GM18867 (cell line): ENCODE measurements around the gene CYP2W1.
"Not testable (repeated sequence)": the region's sequence is repeated elsewhere in the genome, so short reads cannot be mapped to it uniquely, and the experiment has no call there.

ENCODE experiments used
- ATAC-seq: cut with Tn5 transposase; IDR thresholded peaks from one replicate; pipeline ENCODE4 v1.9.1; 2021; ENCODE audit warnings: mild to moderate bottlenecking, moderate library complexity; ENCODE audit not compliant: unreplicated experiment

CYP2W1 gene

DNA sequence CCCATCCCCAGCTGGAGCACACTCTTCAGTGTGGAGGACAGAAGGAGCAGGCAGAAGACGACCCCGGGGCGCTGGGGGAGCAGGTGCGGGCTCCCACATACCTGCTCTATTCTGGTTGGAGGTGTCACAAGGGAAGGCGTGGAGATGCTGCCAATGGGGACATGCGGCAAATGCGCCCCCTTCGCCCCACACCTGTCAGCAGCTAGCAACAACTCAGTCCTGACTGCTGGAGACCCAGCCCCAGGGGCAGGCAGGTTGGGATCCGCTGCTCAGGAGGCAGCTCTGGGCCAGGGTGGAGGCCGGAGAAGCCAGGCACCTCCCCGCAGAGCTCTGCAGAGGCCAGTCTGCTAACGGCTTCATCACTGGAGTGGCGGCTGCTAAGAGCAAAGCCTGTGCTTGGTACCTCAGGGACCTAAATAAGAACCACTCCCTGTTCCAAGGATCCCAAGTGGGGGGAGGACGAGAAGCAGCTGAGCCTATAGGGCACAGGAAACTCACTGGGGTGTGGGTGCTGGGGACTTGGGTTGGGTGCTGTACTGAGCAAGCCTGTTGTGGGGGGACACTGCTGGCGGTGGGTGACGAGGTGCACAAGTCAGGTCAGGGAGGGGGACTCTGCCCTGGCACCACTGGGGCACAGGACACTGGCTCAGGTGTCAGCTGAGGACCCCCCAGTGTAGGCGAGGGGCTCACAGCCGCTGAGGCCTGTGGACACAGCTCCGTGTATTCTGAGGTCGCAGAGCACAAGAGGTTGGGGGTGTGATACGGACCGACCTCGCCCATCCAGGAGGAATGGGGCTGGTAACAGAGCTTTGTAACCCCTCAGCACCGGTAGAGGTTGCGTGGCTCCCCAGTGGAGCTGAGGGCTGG is 42.1 kb downstream of the CYP2W1 start:
- ATAC-seq, result no peak

DNA sequence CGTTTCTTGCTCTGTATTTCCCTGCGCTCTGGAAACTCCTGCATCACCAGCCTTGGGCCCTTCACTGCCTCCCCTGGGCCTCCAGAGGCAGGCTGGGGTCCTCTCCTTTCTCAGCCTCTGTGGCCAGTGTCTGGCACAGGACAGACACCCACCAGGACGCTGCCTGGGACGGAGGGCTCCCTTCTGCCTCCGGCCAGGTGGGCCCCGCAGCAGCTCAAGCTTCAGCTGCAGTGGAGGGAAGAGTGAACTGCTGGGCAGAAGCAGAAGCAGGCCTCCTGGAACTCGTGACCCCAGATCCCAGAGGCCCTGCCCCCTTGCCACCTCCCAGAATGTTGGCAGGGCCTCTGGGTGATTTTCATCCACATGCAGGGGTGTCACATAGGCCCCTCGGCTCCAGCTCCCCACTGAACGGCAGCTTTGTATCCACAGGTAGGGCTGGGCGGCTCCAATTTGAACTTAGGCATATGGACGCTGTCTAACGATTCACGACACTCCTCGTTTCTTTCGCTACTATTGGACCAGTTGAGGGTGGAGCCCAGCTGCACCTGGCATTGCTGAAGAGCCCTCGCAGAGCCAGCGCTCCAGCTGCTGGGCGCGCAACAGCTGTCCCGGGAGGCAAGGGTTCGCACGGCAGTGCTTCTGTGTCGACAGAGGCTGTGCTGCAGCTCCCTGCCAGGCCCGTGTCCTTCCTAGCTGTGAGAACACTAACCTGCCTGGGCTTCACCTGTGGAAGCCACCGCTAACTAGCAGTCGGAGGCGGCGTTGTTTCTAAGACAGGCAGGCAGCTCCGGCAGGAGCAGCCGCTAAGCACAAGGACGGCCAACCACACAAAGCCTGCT is 43.0 kb downstream of the CYP2W1 start:
- no peak for ATAC-seq

DNA sequence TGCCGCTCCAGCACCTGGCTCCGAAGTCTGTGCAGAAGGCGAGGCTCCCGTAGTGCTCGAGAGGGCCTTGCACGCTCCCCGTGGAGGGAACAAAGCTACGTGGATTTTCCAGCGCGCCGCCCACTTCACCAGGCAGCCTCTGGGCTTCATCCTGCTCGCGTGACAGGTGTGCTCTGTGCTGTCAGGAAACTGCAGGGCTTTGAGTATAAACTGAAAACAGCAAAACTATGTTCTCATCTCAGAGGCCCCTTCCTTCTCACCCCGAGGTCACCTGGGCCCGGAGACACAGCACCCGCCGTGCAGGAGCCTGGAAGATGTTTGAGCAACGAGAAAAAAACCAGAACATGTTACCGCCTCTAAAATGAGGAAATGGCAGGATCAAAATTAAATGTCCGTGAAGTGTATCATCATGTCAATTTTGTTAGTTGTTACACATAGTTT is 43.8 kb downstream of the CYP2W1 start:
- no peak for ATAC-seq

DNA sequence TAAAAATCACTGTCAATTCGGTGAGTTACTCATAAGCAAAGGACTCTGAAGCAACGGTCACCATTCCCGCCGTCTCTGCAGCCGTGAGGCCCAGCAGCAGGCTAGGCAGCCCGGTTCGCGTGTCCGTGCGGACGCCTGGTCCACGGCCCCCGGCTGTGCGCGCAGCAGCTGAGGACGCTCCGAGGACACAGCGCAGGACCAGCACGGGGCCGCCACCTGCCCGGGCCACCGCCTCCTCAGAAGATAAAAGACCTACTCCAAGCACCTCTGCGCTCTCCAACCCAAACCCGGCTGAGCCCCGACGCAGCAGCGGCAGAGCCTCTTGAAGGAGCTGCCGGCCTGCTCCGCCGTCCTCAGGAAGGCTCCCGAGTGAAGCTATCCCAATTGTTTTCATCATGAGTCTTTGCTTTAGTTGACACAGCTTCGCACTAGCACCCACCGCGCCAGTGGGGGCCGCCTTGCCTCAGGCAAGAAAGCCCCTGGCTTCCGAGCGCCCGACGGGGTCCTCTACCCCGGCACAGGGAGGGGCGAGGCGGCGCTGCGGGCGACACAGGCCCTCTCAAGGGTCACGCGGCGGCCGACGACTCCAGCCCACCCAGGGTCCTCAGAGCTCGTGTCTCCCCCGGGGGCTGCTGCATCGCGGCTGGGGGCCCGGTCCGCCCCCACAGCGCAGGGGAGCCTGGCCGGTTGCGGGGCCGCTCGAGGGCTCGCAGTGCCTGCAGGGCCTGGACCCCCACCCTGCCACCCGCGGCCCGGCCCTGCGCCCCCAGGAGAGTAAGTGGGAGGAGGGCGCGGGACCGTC is 44.5 kb downstream of the CYP2W1 start:
- ATAC-seq, result peak; percentile 0

DNA sequence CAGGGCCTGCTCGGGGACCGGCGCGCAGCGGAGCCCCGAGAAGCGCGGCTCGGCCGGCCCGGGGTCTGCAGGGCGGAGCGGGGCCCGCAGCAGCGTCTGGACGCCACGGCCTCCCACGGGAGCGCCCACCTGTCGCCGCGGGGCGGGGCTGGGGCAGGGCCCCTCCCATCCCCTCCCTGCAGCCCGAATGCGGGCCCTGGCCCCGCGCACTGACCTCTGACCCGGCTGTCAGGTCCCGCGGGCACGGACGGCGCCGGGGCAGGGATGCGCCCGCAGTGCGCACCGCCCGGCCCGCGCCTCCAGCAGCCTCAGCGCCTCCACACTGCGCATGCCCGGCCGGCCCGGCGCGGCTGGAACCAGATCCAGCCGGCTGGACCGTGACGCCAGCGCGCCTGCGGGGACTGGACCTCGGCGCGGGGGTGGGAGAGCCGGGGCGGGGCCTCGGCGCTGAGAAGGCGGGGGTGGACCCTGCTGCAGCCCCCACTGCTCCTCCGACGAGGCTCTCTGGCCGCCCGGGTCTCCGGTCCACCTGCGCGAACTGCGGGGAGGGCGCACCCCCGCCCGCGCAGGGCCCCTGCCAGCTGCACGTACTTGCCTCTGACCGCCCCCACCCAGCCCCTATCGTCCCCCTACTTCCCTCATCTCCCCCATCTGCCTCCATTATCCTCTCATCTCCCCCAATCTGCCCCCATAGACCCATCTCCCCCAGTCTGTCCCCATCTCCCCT is 45.2 kb downstream of the CYP2W1 start:
- peak; percentile 59 for ATAC-seq

DNA sequence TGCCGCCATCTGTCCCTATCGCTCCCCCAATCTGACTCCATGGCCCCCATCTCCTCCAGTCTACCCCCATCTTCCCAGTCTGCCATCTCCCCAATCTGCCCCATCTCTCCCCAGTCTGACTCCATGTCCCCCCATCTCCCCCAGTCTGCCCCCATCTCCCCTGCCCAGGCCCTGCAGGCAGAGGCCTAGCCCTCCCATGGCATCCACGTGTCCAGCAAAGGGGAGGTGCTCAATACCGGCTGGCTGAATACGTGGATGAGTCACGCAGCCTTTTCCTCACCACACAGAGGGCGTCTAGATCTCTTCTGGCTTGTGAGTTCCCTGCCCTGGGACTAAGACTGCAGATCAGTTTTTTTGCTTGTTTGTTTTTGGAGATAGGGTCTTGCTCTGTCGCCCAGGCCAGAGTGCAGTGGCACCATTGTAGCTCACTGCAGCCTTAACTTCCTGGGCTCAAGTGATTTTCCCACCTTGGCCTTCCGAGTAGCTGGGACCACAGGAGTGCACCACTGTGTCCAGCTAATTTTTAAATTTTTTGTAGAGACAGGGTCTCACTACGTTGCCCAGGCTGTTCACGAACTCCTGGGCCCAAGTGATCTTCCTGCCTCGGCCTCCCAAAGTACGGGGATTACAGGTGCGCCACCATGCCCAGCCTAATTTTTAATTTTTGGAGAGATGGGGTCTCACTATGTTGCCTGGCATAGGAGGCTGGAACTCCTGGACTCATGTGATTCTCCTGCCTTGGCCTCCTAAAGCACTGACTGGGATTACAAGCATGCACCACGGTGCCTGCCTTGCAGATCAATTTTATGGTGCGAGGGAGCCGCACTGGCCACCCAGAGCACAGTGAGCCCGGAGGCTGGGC is 46.0 kb downstream of the CYP2W1 start:
- ATAC-seq, result no peak

DNA sequence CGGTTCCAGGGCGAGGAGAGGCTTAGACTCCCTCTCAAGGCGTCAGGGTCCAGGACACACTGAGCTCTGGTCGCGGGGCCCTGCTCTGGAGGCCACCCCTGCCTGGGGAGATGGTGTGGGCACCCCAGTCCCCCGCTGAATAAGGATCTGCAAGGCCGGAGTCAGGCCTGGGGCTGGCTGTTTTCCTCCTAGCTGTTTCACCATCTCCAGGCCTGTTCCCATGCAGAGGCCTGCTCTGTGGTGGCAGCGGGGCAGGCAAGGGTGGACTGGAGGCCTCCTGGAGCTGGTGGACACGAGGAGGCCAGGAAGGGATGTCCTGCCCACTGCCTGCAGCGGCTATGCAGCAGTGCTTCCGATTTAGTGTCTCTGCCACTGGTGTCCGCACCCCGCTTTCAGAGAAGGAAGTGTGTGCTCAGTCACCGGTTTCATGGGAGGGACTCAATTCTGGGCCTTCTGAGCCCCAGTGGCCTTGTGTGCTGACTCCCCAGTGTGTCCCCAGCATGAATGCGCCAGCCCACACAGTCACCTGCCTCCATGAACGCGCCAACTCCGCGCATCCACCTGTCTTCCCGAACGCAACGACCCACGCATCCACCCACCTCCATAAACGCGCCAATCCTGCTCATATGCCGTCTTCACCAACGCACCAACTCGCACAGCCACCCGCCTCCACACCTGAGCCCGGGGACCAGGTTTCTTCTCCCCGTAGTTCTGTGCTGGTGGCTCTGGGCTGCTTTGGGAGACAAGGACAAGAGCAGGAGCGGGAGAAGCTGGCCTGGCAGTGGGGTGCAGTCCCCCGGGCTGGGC is 46.9 kb downstream of the CYP2W1 start:
- no peak for ATAC-seq

DNA sequence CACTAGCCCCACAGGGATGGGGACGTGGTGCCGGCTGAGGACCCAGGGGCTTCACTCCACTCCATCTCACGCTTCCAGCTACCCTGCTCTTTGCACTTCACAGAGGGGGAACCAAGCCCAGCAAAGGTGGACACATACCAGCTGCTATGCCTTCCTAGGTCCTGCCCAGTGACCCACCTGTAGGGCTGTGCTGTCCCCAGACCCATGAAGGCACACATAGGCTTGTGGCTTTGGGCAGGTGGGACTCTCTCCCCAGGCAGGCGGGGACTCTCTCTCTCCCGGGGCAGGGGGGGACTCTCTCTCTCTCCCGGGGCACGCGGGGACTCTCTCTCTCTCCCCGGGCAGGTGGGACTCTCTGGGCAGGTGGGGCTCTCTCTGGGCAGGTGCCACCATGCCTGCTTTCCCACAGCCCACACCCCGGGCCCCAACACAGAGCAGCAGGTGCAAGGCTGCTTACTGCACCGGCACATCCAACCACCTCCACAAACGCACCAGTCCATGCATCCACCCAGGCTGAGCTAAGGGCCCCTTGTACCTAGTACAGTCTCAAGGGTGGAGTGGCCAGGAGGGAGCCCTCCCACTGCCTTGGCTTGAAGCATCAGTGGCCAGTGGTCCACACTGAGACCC is 47.6 kb downstream of the CYP2W1 start:
- ATAC-seq, result no peak

DNA sequence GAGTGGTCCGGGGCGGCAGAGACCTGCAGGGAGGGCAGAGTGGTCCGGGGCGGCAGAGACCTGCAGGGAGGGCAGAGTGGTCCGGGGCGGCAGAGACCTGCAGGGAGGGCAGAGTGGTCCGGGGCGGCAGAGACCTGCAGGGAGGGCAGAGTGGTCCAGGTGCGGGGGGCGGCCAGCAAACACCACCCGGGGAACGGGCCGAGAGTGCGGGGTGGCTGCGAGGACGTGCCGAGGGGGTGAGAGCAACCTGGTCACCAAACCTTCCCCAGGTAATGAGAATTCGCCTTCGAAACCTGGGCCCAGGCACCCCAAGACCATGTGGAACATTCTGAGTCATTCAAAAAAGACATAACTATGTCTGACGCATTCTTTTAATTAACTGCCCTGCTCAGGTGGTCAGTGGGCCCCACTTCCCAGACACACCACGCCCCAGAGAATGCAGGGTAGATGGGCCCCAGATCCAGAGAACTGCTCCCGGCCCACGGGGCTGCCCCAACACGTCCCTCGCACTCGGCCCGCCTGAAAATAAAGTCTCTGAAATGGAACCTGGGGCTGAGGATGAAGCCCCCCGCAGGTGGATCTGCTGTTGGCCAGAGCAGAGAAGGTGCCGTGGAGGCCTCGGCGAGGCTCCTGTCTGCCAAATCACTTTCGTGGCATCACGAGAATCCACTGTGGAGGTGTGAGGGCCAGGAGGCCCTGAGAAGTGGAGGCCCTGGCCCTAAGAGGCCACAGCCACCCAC is 48.9 kb downstream of the CYP2W1 start:
- no peak for ATAC-seq

DNA sequence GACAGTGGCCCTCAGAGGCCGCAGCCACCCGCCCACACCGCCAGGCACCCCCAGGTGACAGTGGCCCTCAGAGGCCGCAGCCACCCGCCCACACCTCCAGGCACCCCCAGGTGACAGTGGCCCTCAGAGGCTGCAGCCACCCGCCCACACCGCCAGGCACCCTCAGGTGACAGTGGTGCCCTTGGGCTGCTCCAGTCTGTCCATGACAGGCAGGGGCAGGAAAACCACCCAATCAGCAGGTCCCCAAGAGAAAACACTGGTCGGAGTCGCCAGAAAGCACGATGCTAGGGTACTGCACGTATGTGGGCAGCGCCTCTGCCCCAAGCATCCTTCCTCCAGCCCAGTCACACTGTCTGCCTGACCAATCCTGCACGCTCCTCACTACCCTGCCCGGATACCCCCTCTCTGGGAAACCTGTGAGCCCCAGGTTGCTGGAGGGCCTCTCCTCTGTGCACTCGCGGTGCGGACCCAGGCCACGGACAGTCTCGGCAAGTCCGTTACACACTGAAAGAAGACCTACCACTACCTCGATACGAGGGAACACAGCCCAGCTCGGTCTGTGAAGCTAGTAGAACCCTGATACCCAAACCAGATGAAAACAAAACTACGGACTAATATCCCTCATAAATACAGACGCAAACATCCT is 49.7 kb downstream of the CYP2W1 start:
- ATAC-seq, result no peak

DNA sequence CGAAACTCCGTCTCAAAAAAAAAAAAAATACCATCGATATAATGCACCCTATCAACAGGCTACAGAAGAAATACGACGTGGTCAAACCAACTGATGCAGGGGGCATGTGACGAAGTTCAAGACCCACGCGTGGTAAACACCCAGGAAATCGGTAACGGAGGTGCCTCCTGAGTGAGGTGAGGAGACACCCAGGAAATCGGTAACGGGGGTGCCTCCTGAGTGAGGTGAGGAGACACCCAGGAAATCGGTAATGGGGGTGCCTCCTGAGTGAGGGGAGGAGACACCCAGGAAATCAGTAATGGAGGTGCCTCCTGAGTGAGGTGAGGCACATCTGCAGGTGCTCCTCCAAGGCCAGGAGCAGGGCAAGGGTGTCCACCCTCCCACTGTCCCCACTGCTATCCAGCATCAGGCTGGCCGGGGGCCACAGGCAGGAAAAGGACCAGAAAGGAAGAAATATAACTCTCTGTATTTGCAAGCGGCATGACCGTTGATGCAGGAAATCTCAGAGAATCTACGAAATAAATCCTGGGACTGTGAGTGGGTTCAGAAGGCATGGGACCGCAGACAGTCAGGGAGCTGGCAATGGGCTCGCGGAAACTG is 50.7 kb downstream of the CYP2W1 start:
- ATAC-seq, result no peak

DNA sequence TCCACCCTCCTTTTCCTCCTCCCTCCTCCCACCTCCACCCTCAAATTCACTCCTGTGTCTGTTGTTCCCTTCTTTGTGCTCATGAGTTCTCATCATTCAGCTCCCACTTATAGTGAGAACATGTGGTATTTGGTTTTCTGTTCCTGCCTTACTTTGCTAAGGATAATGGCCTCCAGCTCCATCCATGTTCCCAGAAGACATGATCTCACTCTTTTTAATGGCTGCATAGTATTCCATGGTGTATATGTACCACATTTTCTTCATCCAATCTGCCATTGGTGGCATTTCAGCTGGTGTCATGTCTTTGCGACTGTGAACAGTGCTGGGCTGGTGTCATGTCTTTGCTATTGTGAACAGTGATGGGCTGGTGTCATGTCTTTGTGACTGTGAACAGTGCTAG is 51.8 kb downstream of the CYP2W1 start:
- ATAC-seq, result not testable (repeated sequence)

DNA sequence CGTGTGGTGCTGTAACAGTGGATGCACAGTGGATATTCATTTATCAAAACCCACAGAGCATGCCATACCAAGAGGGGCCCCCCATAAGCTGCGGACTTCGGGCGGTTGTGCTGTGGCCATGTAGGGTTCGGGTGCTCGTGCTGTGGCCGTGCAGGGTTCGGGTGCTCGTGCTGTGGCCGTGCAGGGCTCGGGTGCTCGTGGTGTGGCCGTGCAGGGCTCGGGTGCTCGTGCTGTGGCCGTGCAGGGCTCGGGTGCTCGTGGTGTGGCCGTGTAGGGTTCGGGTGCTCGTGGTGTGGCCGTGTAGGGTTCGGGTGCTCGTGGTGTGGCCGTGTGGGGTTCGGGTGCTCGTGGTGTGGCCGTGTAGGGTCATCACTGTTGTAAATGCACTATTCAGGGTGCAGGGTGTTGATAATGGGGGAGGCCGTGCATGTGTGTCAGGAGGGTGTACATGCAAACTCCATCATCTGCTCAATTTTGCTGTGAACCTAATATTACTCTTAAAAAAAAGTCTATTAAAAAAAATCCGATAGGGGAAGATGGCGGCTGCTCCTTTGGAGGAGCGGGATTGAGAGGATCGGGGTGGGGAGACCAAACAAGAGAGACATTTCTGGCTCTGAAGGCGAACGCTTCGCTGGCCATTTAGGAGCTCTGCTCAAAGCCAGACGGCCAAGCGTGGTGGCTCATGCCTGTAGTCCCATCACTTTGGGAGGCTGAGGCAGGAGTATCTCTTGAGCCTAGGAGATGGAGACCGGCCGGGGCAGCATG is 53.4 kb downstream of the CYP2W1 start:
- ATAC-seq, result not testable (repeated sequence)
